Sigmoid colon (tissue), 7 donors: ENCODE measurements around the gene GPLD1. TPM values are rescaled to one million over a fixed set of nuclear protein-coding genes. Genes with fewer than 3 reads are reported as not detected.

Experiments
- DNase-seq: peaks from one replicate; pipeline ENCODE4 v3.0.0-alpha.2; 2019
- H3K27ac ChIP-seq, 4 donors: fragments of 200-600 bp; sonication (generic); one replicate each; pipeline ENCODE4 v1.5.1; 2016 to 2019; ENCODE audit warnings: mild to moderate bottlenecking in 1 of 4
- H3K27me3 ChIP-seq, 3 donors: fragments of 200-600 bp; sonication (generic); one replicate each; pipeline ENCODE4 v1.5.1; 2019; ENCODE audit warnings: mild to moderate bottlenecking in 1 of 3
- H3K36me3 ChIP-seq, 4 donors: fragments of 200-600 bp; sonication (generic); one replicate each; pipeline ENCODE4 v1.5.1; 2016 to 2019
- H3K4me1 ChIP-seq, 4 donors: fragments of 200-600 bp; sonication (generic); one replicate each; pipeline ENCODE4 v1.5.1; 2017 to 2019
- H3K4me3 ChIP-seq, 4 donors: fragments of 200-600 bp; sonication (generic); one replicate each; pipeline ENCODE4 v1.5.1; 2017 to 2019; ENCODE audit warnings: mild to moderate bottlenecking in 2 of 4, moderate library complexity in 1 of 4
- H3K9me3 ChIP-seq, 4 donors: fragments of 200-600 bp in 3 of 4; sonication (generic) in 3 of 4; one replicate each; pipeline versions ENCODE4 v1.5.1 to v1.6.1; 2013 to 2019
- CTCF ChIP-seq, 4 experiments: fragments of 450-650 bp in 3 of 4; fragments of 200-600 bp in 1 of 4; IDR thresholded peaks; one replicate each; pipeline ENCODE4 v1.5.1; 2016 to 2019; ENCODE audit warnings: antibody characterized with exemption in 4 of 4, mild to moderate bottlenecking in 3 of 4, moderate library complexity in 2 of 4
- EP300 ChIP-seq, 4 donors: sonication (generic); formaldehyde crosslinking; IDR thresholded peaks; one replicate each; pipeline ENCODE4 v1.6.1; 2017; ENCODE audit warnings: antibody characterized with exemption in 4 of 4
- POLR2A ChIP-seq, 2 donors: fragments of 450-650 bp; IDR thresholded peaks; one replicate each; pipeline ENCODE4 v1.6.1; 2016; ENCODE audit warnings: antibody characterized with exemption in 2 of 2, mild to moderate bottlenecking in 2 of 2, moderate library complexity in 2 of 2
- POLR2AphosphoS5 ChIP-seq, 4 donors: sonication (generic); formaldehyde crosslinking; IDR thresholded peaks; one replicate each; pipeline ENCODE4 v1.6.1; 2017; ENCODE audit warnings: antibody characterized with exemption in 4 of 4
- whole genome bisulfite sequencing, 2 donors: extraction: QIAGEN DNeasy Blood & Tissue Kit; methylation state at CpG; one replicate each; pipeline ENCODE4 v1.1.7; 2013; 5-methylcytosine and 5-hydroxymethylcytosine counted together
- intact Hi-C: fragments of 100-400 bp; cut with DNase I; formaldehyde crosslinking; loops from one replicate; pipeline ENCODE4 v1.15.1; 2023
- polyA plus RNA-seq, 3 donors: library from polyadenylated mRNA; stranded (reverse); fragments of 200-250 nt; gene quantifications; one replicate each; pipeline ENCODE4 v1.2.3, GENCODE V29; 2013
- total RNA-seq, 4 donors: library from RNA; depleted of rRNA; stranded (reverse); fragments of >200 nt; gene quantifications; one replicate each; pipeline ENCODE4 v1.1.0, GENCODE V29; 2016
- donor health status: healthy with polysubstance abuse.
- donor health status: Bipolar disorder and iron deficiency.
- donor health status: healthy.

GPLD1 gene
- total RNA-seq (1 to 10 TPM; 4.8 to 7.2 (median 5.6) TPM), polyA plus RNA-seq (under 1 TPM in 2 of 3 donors, not detected in 1; 0.52 to 0.60 TPM)

- H3K36me3 ChIP-seq, result no peaks in the 10 kb centered on the region
- no peak within 1 kb of the TSS for H3K27ac ChIP-seq
- TF ChIP-seq POLR2AphosphoS5 (IDR thresholded peaks at IDR 0.05) (no peak), CTCF (IDR thresholded peaks at IDR 0.05) (no peak)
- no peak within 1 kb of the TSS for H3K4me3 ChIP-seq
- intact Hi-C loops, result no loop called here
- no peak for DNase-seq
- no peaks in the 10 kb centered on the region for H3K27me3 ChIP-seq
- no peaks in the 10 kb centered on the region for H3K9me3 ChIP-seq
- WGBS, 2 donors, result 92 to 94% methylated on average over 6 of the region's 6 CpGs
- peaks cover 0 to 11% (median 3%) of the 10 kb centered on the region in 4 donors for H3K4me1 ChIP-seq
These were observed at the start of gene GPLD1 for GRCh38 chr6:24489470-24489869. Gene GPLD1, minus strand, starts transcription at chr6:24489578. Its CDS starts 67 bp downstream, at chr6:24489511.

GRCh38 chr6:24537771-24538385 is 48.5 kb upstream of the GPLD1 start:
- Histone ChIP-seq H3K9me3 (no peaks in the 10 kb centered on the region), H3K4me1 (no peaks in the 10 kb centered on the region), H3K4me3 (no peak overlapping the region), H3K27ac (no peak overlapping the region), H3K27me3 (no peaks in the 10 kb centered on the region), H3K36me3 (peaks cover 4 to 33% (median 14%) of the 10 kb centered on the region in 4 donors)
- 94 to 96% methylated on average over 8 of the region's 8 CpGs for WGBS, 2 donors
- no peak for TF ChIP-seq CTCF (IDR thresholded peaks at IDR 0.05)
- TF ChIP-seq EP300 (IDR thresholded peaks at IDR 0.05), result no peak
- no peak for TF ChIP-seq POLR2A (IDR thresholded peaks at IDR 0.05)
- no peak for TF ChIP-seq POLR2AphosphoS5 (IDR thresholded peaks at IDR 0.05)
- DNase-seq, result no peak
- intact Hi-C loops, result no loop called here

GRCh38 chr6:24537082-24537699 is 47.8 kb upstream of the GPLD1 start:
- H3K4me1 ChIP-seq, result no peaks in the 10 kb centered on the region
- no peak overlapping the region for H3K27ac ChIP-seq
- TF ChIP-seq EP300 (IDR thresholded peaks at IDR 0.05) (no peak), POLR2AphosphoS5 (IDR thresholded peaks at IDR 0.05) (no peak), CTCF (IDR thresholded peaks at IDR 0.05) (no peak), POLR2A (IDR thresholded peaks at IDR 0.05) (no peak)
- H3K4me3 ChIP-seq, result no peak overlapping the region
- WGBS, 2 donors, result 56 to 78% methylated on average over 8 of the region's 8 CpGs
- no peaks in the 10 kb centered on the region for H3K9me3 ChIP-seq
- H3K27me3 ChIP-seq, result no peaks in the 10 kb centered on the region
- H3K36me3 ChIP-seq, result peaks cover 4 to 38% (median 16%) of the 10 kb centered on the region in 4 donors
- intact Hi-C loops, result no loop called here
- no peak for DNase-seq

GRCh38 chr6:24536466-24536865 is 47.1 kb upstream of the GPLD1 start:
- Histone ChIP-seq H3K9me3 (no peaks in the 10 kb centered on the region), H3K27ac (no peak overlapping the region), H3K4me1 (no peaks in the 10 kb centered on the region), H3K36me3 (peaks cover 4 to 40% (median 16%) of the 10 kb centered on the region in 4 donors), H3K27me3 (no peaks in the 10 kb centered on the region), H3K4me3 (no peak overlapping the region)
- no peak for DNase-seq
- no peak for TF ChIP-seq EP300 (IDR thresholded peaks at IDR 0.05)
- no peak for TF ChIP-seq POLR2AphosphoS5 (IDR thresholded peaks at IDR 0.05)
- no peak for TF ChIP-seq POLR2A (IDR thresholded peaks at IDR 0.05)
- no peak for TF ChIP-seq CTCF (IDR thresholded peaks at IDR 0.05)
- intact Hi-C loops, result no loop called here
- WGBS, 2 donors, result 57 to 80% methylated on average over 4 of the region's 4 CpGs
